ENCODE measurements around the gene COX14. TPM values are rescaled to one million over a fixed set of nuclear protein-coding genes. Genes with fewer than 3 reads are reported as not detected.

The COX14 gene
- polyA plus RNA-seq, result 10 to 100 TPM; 22.8 to 56.8 TPM

DNA sequence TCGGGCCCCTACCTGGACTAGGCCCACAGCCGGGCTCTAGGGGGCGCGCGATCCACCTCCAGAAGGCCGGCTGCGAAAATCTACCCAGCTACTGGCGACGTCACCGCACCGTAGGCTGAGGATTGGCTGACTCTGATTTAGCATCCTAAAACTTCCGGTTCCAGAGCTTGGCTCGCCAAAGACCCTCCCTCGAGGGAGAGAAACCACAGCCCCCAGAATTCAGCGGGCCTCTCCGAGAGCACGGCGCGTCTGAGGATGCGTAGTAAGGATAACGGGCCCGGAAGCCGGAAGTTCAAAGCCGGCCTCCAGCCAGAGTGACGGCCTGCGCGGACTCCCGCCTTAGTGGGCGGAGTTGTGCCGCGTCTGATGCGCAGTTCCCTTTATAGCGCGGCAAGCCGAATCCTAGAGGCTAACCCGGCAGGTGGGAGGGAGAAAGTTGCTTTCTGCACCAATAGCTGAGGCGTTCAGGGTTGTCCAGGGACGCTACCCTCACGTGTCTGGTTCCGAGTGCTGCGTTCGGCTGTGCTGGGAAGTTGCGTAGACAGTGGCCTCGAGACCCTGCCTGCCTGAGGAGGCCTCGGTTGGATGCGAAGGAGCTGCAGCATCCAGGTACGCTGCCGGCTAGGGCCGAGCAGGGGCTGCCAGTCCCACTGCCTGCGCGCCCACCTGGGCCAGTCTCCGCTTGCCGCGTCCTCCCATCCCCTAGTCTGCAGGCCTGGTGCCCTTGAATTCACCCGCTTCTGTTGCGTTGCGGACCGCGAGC lies at the start of gene COX14:
Gene COX14 (plus strand): TSS at position 544 of the 763 bp plus-strand sequence. CDS start 7,808 bp downstream, outside the sequence.
- H3K27ac ChIP-seq (ENCODE audit: low read depth in 2 of 2, low read length in 1 of 2), result peak within 1 kb of the TSS; percentile 94 to 99
- peak within 1 kb of the TSS; percentile 80 to 87 for H3K4me3 ChIP-seq (ENCODE audit: low read depth in 1 of 2, low read length in 2 of 2)
- 0% methylated on average over 59 of the region's 59 CpGs for WGBS, 2 donors
- no peaks in the 10 kb centered on the region for H3K27me3 ChIP-seq (ENCODE audit: control insufficient read depth in 1 of 2, insufficient read depth in 2 of 2, low read length in 2 of 2)
- peaks cover 2 to 14% of the 10 kb centered on the region in 2 donors for H3K4me1 ChIP-seq (ENCODE audit: control insufficient read depth in 2 of 2, insufficient read depth in 2 of 2, low read length in 1 of 2)
- H3K9me3 ChIP-seq (ENCODE audit: control insufficient read depth in 2 of 2, insufficient read depth in 1 of 2, low read depth in 1 of 2, low read length in 1 of 2), result no peaks in the 10 kb centered on the region
- no peaks in the 10 kb centered on the region for H3K36me3 ChIP-seq (ENCODE audit: control insufficient read depth in 2 of 2, insufficient read depth in 2 of 2, low read length in 1 of 2)

DNA sequence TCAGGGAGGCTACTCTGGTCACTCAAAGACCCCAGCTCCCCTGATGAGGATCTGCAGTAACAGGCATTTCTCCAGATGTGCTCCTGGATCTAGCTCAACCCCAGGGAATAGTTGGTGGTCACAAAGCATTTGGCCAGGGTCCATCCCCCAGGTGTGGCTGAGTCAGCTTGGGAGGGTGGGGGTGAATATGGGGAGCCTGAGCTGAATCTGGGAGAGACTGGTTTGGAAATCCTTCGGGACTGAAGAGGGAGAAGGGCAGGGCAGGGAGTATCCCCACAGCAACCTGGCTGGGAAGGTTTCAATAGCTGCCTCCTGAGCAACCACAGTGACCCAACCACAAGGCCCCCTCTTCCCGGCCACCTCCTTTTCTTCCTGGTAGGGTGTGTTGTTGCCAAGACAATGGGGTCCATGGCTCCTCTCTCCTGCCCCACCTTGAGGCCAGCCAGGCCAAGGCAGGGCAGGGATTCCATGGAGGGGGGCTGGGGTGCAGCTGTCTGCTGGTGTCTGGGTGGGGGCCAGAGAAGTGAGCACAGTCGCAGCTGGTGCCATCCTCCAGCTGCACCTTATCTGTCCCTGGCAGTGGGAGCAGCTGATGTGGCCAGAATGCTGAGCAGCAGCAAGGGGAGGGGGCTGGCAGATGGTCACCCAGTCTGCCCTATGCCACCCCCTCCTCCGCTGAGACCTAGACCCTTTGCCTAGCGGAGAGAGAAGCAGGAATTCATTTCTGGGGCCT lies 49.1 kb upstream of the COX14 start:
- peaks cover 0 to 4% of the 10 kb centered on the region in 2 donors for H3K27me3 ChIP-seq (ENCODE audit: control insufficient read depth in 1 of 2, insufficient read depth in 2 of 2, low read length in 2 of 2)
- peaks cover 0 to 2% of the 10 kb centered on the region in 2 donors for H3K4me1 ChIP-seq (ENCODE audit: control insufficient read depth in 2 of 2, insufficient read depth in 2 of 2, low read length in 1 of 2)
- H3K36me3 ChIP-seq (ENCODE audit: control insufficient read depth in 2 of 2, insufficient read depth in 2 of 2, low read length in 1 of 2), result no peaks in the 10 kb centered on the region
- H3K27ac ChIP-seq (ENCODE audit: low read depth in 2 of 2, low read length in 1 of 2), result no peak overlapping the region
- H3K9me3 ChIP-seq (ENCODE audit: control insufficient read depth in 2 of 2, insufficient read depth in 1 of 2, low read depth in 1 of 2, low read length in 1 of 2), result no peaks in the 10 kb centered on the region
- WGBS, 2 donors, result 80 to 82% methylated on average over 5 of the region's 5 CpGs
- no peak overlapping the region for H3K4me3 ChIP-seq (ENCODE audit: low read depth in 1 of 2, low read length in 2 of 2)

DNA sequence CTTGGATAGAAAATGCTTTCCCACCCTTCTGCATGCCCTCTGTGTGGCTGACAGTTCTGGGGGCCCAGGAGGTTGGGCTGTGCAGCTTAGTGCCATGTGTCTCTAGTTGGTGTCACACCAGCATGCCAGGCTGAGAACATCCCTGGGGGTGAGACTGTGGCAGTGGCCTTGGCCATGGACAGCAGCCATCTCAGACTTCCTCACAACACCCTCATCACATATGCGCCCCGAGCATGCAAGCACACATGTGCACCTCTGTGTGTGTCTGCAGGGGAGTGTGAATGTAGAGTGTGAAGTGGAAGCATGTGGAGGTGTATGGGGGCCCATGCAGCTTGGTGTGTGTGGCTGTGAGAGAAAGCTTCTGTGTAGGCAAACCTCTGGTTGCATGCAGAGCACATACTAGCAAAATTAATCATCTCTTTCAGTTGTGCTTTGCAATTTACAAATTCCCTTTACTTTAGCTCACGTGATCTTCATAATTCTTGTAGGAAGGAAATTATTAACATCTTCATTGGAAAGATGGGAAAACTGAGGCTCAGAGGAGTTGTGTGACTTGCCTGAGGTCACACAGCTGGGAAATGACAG lies 46.2 kb upstream of the COX14 start:
- H3K27ac ChIP-seq (ENCODE audit: low read depth in 2 of 2, low read length in 1 of 2), result no peak overlapping the region

DNA sequence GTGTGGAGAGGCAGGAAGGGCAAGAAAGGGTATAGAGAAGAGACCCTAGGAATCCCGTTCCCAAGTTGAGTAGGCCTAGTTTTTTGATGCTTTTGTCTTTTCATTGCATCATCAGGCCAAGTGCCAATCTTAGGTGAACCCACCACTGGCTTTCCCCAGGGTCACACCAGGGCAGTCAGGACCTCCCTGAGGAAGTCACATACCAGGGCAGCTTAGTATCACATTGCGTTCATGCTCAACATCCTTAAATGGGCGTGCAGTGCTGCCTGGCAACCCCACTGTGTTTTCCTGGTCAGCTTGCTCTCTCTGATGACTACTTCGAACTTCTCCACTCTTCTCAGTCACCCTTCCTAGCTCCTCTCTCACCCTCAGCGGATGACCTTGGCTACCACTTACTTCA lies 45.6 kb upstream of the COX14 start:
- 57% methylated on average over 5 of the region's 5 CpGs for WGBS, 2 donors
- no peak overlapping the region for H3K4me3 ChIP-seq (ENCODE audit: low read depth in 1 of 2, low read length in 2 of 2)
- no peaks in the 10 kb centered on the region for H3K36me3 ChIP-seq (ENCODE audit: control insufficient read depth in 2 of 2, insufficient read depth in 2 of 2, low read length in 1 of 2)
- no peak overlapping the region for H3K27ac ChIP-seq (ENCODE audit: low read depth in 2 of 2, low read length in 1 of 2)
- no peaks in the 10 kb centered on the region for H3K27me3 ChIP-seq (ENCODE audit: control insufficient read depth in 1 of 2, insufficient read depth in 2 of 2, low read length in 2 of 2)
- peaks cover 3% of the 10 kb centered on the region in 2 donors for H3K4me1 ChIP-seq (ENCODE audit: control insufficient read depth in 2 of 2, insufficient read depth in 2 of 2, low read length in 1 of 2)
- H3K9me3 ChIP-seq (ENCODE audit: control insufficient read depth in 2 of 2, insufficient read depth in 1 of 2, low read depth in 1 of 2, low read length in 1 of 2), result no peaks in the 10 kb centered on the region

More for the DNA sequence above, 46.2 kb upstream of the COX14 start:
- Histone ChIP-seq H3K4me1 (ENCODE audit: control insufficient read depth in 2 of 2, insufficient read depth in 2 of 2, low read length in 1 of 2) (peaks cover 3% of the 10 kb centered on the region in 2 donors), H3K27me3 (ENCODE audit: control insufficient read depth in 1 of 2, insufficient read depth in 2 of 2, low read length in 2 of 2) (no peaks in the 10 kb centered on the region), H3K4me3 (ENCODE audit: low read depth in 1 of 2, low read length in 2 of 2) (no peak overlapping the region), H3K9me3 (ENCODE audit: control insufficient read depth in 2 of 2, insufficient read depth in 1 of 2, low read depth in 1 of 2, low read length in 1 of 2) (no peaks in the 10 kb centered on the region), H3K36me3 (ENCODE audit: control insufficient read depth in 2 of 2, insufficient read depth in 2 of 2, low read length in 1 of 2) (no peaks in the 10 kb centered on the region)
- 82 to 84% methylated on average over 3 of the region's 3 CpGs for WGBS, 2 donors

DNA sequence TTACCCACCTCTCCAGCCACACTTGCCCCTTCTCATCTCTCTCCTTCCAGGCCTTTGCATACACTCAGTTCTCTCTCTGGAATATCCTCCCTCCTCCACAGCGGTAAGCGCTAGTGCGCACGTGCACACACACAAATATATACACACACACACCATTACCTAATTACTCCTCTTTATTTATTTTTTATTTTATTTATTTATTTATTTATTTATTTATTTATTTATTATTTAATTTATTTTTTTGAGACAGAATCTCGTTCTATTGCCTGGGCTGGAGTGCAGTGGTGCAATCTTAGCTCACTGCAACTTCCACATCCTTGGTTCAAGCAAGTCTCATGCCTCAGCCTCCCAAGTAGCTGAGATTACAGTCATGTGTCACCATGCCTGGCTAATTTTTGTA lies 43.0 kb upstream of the COX14 start:
- peaks cover 2 to 3% of the 10 kb centered on the region in 2 donors for H3K4me1 ChIP-seq (ENCODE audit: control insufficient read depth in 2 of 2, insufficient read depth in 2 of 2, low read length in 1 of 2)
- H3K9me3 ChIP-seq (ENCODE audit: control insufficient read depth in 2 of 2, insufficient read depth in 1 of 2, low read depth in 1 of 2, low read length in 1 of 2), result no peaks in the 10 kb centered on the region
- no peak overlapping the region for H3K4me3 ChIP-seq (ENCODE audit: low read depth in 1 of 2, low read length in 2 of 2)
- H3K27me3 ChIP-seq (ENCODE audit: control insufficient read depth in 1 of 2, insufficient read depth in 2 of 2, low read length in 2 of 2), result no peaks in the 10 kb centered on the region
- 91 to 95% methylated on average over 5 of the region's 5 CpGs for WGBS, 2 donors
- no peak overlapping the region for H3K27ac ChIP-seq (ENCODE audit: low read depth in 2 of 2, low read length in 1 of 2)
- H3K36me3 ChIP-seq (ENCODE audit: control insufficient read depth in 2 of 2, insufficient read depth in 2 of 2, low read length in 1 of 2), result no peaks in the 10 kb centered on the region

DNA sequence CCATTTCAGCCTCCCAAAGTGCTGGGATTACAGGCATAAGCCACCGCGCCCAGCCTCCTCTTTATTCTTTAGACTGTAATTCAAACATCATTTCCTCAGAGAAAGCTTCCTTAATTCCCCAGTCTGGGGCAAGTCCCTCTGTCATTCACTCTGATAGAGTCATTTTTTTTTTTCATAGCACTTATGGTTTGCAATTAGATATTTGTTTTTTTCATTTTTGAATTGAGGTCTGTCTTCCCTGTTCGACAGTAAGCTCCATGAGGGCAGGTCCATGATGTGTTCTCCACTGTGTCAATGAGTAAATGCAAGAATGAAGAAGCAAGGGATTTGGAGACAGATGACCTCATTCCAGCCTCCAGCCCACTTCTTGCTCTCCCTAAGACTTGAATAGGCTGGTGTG lies 42.5 kb upstream of the COX14 start:
- no peaks in the 10 kb centered on the region for H3K27me3 ChIP-seq (ENCODE audit: control insufficient read depth in 1 of 2, insufficient read depth in 2 of 2, low read length in 2 of 2)
- no peaks in the 10 kb centered on the region for H3K36me3 ChIP-seq (ENCODE audit: control insufficient read depth in 2 of 2, insufficient read depth in 2 of 2, low read length in 1 of 2)
- 94 to 100% methylated on average over 3 of the region's 3 CpGs for WGBS, 2 donors
- no peak overlapping the region for H3K27ac ChIP-seq (ENCODE audit: low read depth in 2 of 2, low read length in 1 of 2)
- H3K9me3 ChIP-seq (ENCODE audit: control insufficient read depth in 2 of 2, insufficient read depth in 1 of 2, low read depth in 1 of 2, low read length in 1 of 2), result no peaks in the 10 kb centered on the region
- H3K4me3 ChIP-seq (ENCODE audit: low read depth in 1 of 2, low read length in 2 of 2), result no peak overlapping the region
- H3K4me1 ChIP-seq (ENCODE audit: control insufficient read depth in 2 of 2, insufficient read depth in 2 of 2, low read length in 1 of 2), result peaks cover 2 to 3% of the 10 kb centered on the region in 2 donors

DNA sequence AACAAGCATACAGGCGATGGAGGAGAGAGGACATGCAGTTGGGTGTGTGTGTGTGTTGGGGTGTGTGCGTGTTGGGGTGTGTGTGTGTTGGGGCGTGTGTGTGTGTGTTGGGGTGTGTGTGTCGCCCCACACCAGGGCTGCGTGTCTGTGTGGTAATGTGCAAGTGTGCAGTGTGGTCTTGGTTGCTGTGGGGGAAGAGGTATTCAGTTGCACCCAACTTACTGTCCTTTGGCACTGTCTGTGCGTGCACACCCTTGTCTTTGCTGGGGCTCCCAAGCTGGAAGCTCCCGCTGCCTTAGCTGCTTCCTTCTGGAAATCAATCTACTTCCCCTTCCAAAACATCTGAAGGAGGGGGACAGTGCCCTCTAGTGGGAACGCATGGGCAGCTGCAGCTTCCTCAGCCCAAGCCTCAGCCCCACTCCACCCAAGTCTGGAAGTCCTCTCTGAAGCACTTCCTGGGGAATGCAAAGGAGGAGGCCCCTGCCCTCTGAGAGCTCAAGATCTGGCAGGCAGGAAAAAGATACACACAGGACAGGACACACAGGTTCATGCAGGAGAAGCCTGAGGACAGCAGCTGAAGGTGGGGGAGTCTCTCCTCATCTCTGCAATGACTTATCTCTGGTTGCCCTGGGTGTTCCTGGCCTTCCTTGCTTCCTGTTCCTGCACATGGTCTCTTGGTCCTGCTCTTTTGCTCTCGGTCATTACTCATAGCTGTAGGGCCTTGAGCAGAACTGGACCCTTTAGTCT lies 41.5 kb upstream of the COX14 start:
- Histone ChIP-seq H3K27ac (ENCODE audit: low read depth in 2 of 2, low read length in 1 of 2) (no peak overlapping the region), H3K4me1 (ENCODE audit: control insufficient read depth in 2 of 2, insufficient read depth in 2 of 2, low read length in 1 of 2) (peaks cover 2 to 3% of the 10 kb centered on the region in 2 donors), H3K9me3 (ENCODE audit: control insufficient read depth in 2 of 2, insufficient read depth in 1 of 2, low read depth in 1 of 2, low read length in 1 of 2) (no peaks in the 10 kb centered on the region), H3K4me3 (ENCODE audit: low read depth in 1 of 2, low read length in 2 of 2) (no peak overlapping the region), H3K36me3 (ENCODE audit: control insufficient read depth in 2 of 2, insufficient read depth in 2 of 2, low read length in 1 of 2) (no peaks in the 10 kb centered on the region), H3K27me3 (ENCODE audit: control insufficient read depth in 1 of 2, insufficient read depth in 2 of 2, low read length in 2 of 2) (no peaks in the 10 kb centered on the region)
- WGBS, 2 donors, result 33 to 37% methylated on average over 9 of the region's 9 CpGs

DNA sequence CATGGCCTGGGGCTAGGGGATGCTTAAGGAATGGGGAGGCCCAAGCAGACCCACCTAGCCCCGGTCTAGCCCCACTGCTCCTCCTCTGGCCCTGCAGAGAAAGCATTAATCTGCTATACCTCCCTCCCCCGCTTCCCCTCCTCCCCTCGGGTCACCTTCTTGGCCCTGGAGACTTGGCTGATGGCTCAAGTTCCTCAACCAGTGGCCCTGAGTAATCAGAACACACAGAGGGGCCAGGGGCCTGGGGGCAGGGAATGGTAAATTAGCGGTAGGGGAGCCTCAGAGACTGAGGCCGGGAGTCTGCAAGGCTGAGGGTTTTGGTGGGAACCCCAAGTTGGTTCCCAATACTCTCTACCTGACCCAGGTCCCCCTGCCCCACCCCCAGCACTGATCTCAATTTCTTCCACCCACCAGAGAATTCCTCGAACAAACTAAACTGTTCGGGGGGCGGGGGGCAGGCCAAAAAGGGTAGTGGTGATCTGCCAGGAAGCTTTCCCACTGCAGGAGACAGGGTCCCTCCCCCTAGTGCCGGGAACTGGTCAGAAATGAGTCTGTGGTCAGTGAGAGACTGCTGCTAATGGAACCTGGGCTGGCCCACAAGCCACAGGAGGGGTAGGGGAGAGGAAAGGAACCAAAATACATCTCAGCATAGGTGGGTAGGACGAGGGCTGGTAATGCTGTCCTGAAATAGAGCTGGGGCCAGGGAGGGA lies 39.7 kb upstream of the COX14 start:
- Histone ChIP-seq H3K27ac (ENCODE audit: low read depth in 2 of 2, low read length in 1 of 2) (no peak overlapping the region), H3K9me3 (ENCODE audit: control insufficient read depth in 2 of 2, insufficient read depth in 1 of 2, low read depth in 1 of 2, low read length in 1 of 2) (no peaks in the 10 kb centered on the region), H3K27me3 (ENCODE audit: control insufficient read depth in 1 of 2, insufficient read depth in 2 of 2, low read length in 2 of 2) (no peaks in the 10 kb centered on the region), H3K4me1 (ENCODE audit: control insufficient read depth in 2 of 2, insufficient read depth in 2 of 2, low read length in 1 of 2) (peaks cover 2 to 3% of the 10 kb centered on the region in 2 donors), H3K36me3 (ENCODE audit: control insufficient read depth in 2 of 2, insufficient read depth in 2 of 2, low read length in 1 of 2) (no peaks in the 10 kb centered on the region), H3K4me3 (ENCODE audit: low read depth in 1 of 2, low read length in 2 of 2) (no peak overlapping the region)
- WGBS, 2 donors, result 70 to 77% methylated on average over 10 of the region's 10 CpGs

DNA sequence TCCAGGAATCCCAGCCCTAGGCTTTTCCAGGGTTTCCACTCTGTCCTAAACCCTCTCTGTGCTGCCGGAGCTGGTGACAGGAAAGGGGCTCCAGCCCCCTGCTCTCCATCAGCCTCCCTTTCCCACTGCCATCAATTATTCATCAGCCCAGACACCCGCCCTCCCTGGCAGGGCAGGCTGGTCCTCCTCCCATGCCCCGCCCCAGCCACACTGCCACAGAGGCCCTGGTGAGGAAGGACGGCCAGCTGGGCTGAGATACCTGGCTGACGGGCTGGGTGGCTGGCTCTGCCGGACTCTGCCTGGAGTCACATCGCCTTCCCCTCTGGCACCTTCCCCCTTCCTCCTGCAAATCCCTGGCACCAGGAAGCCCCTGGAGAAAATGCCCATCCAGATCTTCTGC lies 38.8 kb upstream of the COX14 start:
- Histone ChIP-seq H3K27ac (ENCODE audit: low read depth in 2 of 2, low read length in 1 of 2) (no peak overlapping the region), H3K27me3 (ENCODE audit: control insufficient read depth in 1 of 2, insufficient read depth in 2 of 2, low read length in 2 of 2) (no peaks in the 10 kb centered on the region), H3K4me1 (ENCODE audit: control insufficient read depth in 2 of 2, insufficient read depth in 2 of 2, low read length in 1 of 2) (peaks cover 2 to 3% of the 10 kb centered on the region in 2 donors), H3K4me3 (ENCODE audit: low read depth in 1 of 2, low read length in 2 of 2) (no peak overlapping the region), H3K36me3 (ENCODE audit: control insufficient read depth in 2 of 2, insufficient read depth in 2 of 2, low read length in 1 of 2) (no peaks in the 10 kb centered on the region), H3K9me3 (ENCODE audit: control insufficient read depth in 2 of 2, insufficient read depth in 1 of 2, low read depth in 1 of 2, low read length in 1 of 2) (no peaks in the 10 kb centered on the region)
- WGBS, 2 donors, result 72% methylated on average over 7 of the region's 7 CpGs

Measured in esophagus (tissue), 2 donors.